Endothelial cell of umbilical vein (primary cell): ENCODE results near the gene HK1. TPM values are rescaled to one million over a fixed set of nuclear protein-coding genes. Genes with fewer than 3 reads are reported as not detected.
A peak's percentile ranks its signal among the peaks of the same experiment; 100 is the strongest.
"Not testable (repeated sequence)": the region's sequence is repeated elsewhere in the genome, so short reads cannot be mapped to it uniquely, and the experiment has no call there.

Source experiments
- BruUV-seq: library from RNA; stranded (reverse); fragments of 400-500 nt; replicated peaks from 2 replicates; lab custom pipeline; 2021; lab: Mats Ljungman, UMichigan
- CTCF ChIA-PET: fragments of 300-600, 350-600 bp; sonication (Branson Sonifier 250); formaldehyde crosslinking; loops from one replicate; lab custom pipeline; 2021; ENCODE audit warnings: antibody characterized with exemption, inconsistent platforms; lab: Charles Lee
- POLR2A ChIA-PET: fragments of 300-600, 350-600 bp; sonication (Branson Sonifier 250); formaldehyde crosslinking; loops from one replicate; lab custom pipeline; 2021; ENCODE audit warnings: antibody characterized with exemption, inconsistent platforms; lab: Charles Lee
- DNase-seq: peaks from one replicate; pipeline ENCODE4 v3.0.0-alpha.2; 2011; ENCODE audit warnings: low read depth, low spot score
- FAIRE-seq: peaks from 2 replicates; lab custom pipeline; 2011; peaks lifted over from hg19 to GRCh38; lab: Jason Lieb, UNC
- H2AFZ ChIP-seq: 2 replicates; pipeline ENCODE4 v1.6.0; 2012; ENCODE audit warnings: low read depth, low read length, control low read depth, inconsistent platforms
- H3K27ac ChIP-seq: 2 replicates; pipeline ENCODE4 v1.5.1; 2011; ENCODE audit warnings: low read depth, mild to moderate bottlenecking, control low read depth, low read length, moderate library complexity; ENCODE audit not compliant: insufficient read depth
- H3K27me3 ChIP-seq, 2 experiments: 2 replicates each; pipeline versions ENCODE4 v1.6.0 to v1.6.1; 2011; ENCODE audit warnings: low read length in 2 of 2, mixed read lengths in 1 of 2; ENCODE audit not compliant: control insufficient read depth in 2 of 2, insufficient read depth in 2 of 2
- H3K36me3 ChIP-seq, 2 experiments: 2 replicates in 1 of 2; 3 replicates in 1 of 2; pipeline ENCODE4 v1.5.1; 2011; ENCODE audit warnings: low read length in 2 of 2, mild to moderate bottlenecking in 1 of 2, moderate library complexity in 1 of 2; ENCODE audit not compliant: control insufficient read depth in 2 of 2, insufficient read depth in 2 of 2; ENCODE audit errors: extremely low read depth in 1 of 2
- H3K4me1 ChIP-seq: 3 replicates; pipeline ENCODE4 v1.5.1; 2011; ENCODE audit warnings: mild to moderate bottlenecking, low read length; ENCODE audit not compliant: control insufficient read depth, insufficient read depth; ENCODE audit errors: extremely low read depth
- H3K4me2 ChIP-seq: 2 replicates; pipeline ENCODE4 v1.6.1; 2011; ENCODE audit warnings: low read length, control low read depth, mixed read lengths; ENCODE audit not compliant: insufficient read depth
- H3K4me3 ChIP-seq, 3 experiments: fragments of 200-600 bp in 1 of 3; sonication (generic), shearing (Covaris generic) in 1 of 3; replicated peaks in 1 of 3; 2 replicates each; pipeline ENCODE4 v1.5.1; 2011 to 2016; ENCODE audit warnings: control low read depth in 3 of 3, low read length in 3 of 3, mild to moderate bottlenecking in 2 of 3, inconsistent platforms in 1 of 3, low read depth in 1 of 3, moderate library complexity in 1 of 3; ENCODE audit not compliant: insufficient read depth in 1 of 3
- H3K79me2 ChIP-seq: 2 replicates; pipeline ENCODE4 v1.6.0; 2012; ENCODE audit warnings: low read length, inconsistent platforms; ENCODE audit not compliant: control insufficient read depth, insufficient read depth
- H3K9ac ChIP-seq: replicated peaks from 2 replicates; pipeline ENCODE3; 2011; ENCODE audit warnings: low read length, control low read depth; ENCODE audit not compliant: insufficient read depth; ENCODE audit errors: extremely low read depth
- H3K9me1 ChIP-seq: replicated peaks from 3 replicates; pipeline ENCODE4 v1.6.0; 2011; ENCODE audit warnings: mild to moderate bottlenecking, low read length; ENCODE audit not compliant: control insufficient read depth, insufficient read depth; ENCODE audit errors: extremely low read depth
- H3K9me3 ChIP-seq: replicated peaks from 2 replicates; pipeline ENCODE4 v1.5.1; 2012; ENCODE audit warnings: low read length, inconsistent platforms; ENCODE audit not compliant: control insufficient read depth, insufficient read depth
- H4K20me1 ChIP-seq: replicated peaks from 2 replicates; pipeline ENCODE3; 2011; ENCODE audit warnings: mild to moderate bottlenecking, low read length; ENCODE audit not compliant: control insufficient read depth, insufficient read depth; ENCODE audit errors: extremely low read depth
- EZH2 ChIP-seq: IDR thresholded peaks from 2 replicates; pipeline ENCODE4 v1.6.1; 2012; ENCODE audit warnings: borderline replicate concordance, low read depth, mild to moderate bottlenecking, moderate library complexity, low read length, inconsistent platforms; ENCODE audit not compliant: severe bottlenecking
- FOS ChIP-seq: IDR thresholded peaks from 2 replicates; pipeline ENCODE4 v1.6.1; 2011; ENCODE audit warnings: mild to moderate bottlenecking, low read length, moderate library complexity, borderline replicate concordance; ENCODE audit not compliant: insufficient read depth
- GATA2 ChIP-seq: IDR thresholded peaks from 2 replicates; pipeline ENCODE4 v1.7.0; 2011; ENCODE audit warnings: low read depth, mild to moderate bottlenecking, moderate library complexity, mixed read lengths, low read length; ENCODE audit not compliant: insufficient read length, insufficient read depth
- JUN ChIP-seq: IDR thresholded peaks from 2 replicates; pipeline ENCODE4 v1.6.1; 2011; ENCODE audit warnings: borderline replicate concordance, low read depth; ENCODE audit not compliant: insufficient read length, insufficient read depth
- MYC ChIP-seq: IDR thresholded peaks from one replicate; pipeline ENCODE4 v1.6.1; 2011; ENCODE audit warnings: mild to moderate bottlenecking, low read depth, low read length
- POLR2A ChIP-seq: IDR thresholded peaks from 2 replicates; pipeline ENCODE4 v1.6.1; 2012; ENCODE audit warnings: low read depth, mild to moderate bottlenecking, control low read depth, low read length
- POLR2AphosphoS5 ChIP-seq: IDR thresholded peaks from 2 replicates; pipeline ENCODE4 v1.6.1; 2012; ENCODE audit warnings: low read depth, mild to moderate bottlenecking, control low read depth, low read length, moderate library complexity; ENCODE audit not compliant: insufficient read depth
- dilution Hi-C: fragments of 300-500 bp; cut with MboI; formaldehyde crosslinking; loops from one replicate; pipeline ENCODE4 v1.15.0; 2019; ENCODE audit warnings: low sequenced_read_pairs; ENCODE audit not compliant: extremely low pct_ligation_motif_present
- intact Hi-C: fragments of 100-400 bp; cut with micrococcal nuclease; formaldehyde crosslinking; loops from one replicate; pipeline ENCODE4 v1.10.0; 2022
- polyA plus RNA-seq, 4 experiments: library from polyadenylated mRNA; depleted of rRNA in 3 of 4; stranded (reverse) in 3 of 4; unstranded in 1 of 4; fragments of >200 nt; gene quantifications; 2 replicates each; pipeline versions ENCODE4 v1.2.1 to v1.2.3, GENCODE V29; 2011 to 2012; ENCODE audit warnings: missing spikeins in 1 of 4
- total RNA-seq: library from RNA; stranded (reverse); gene quantifications from 2 replicates; pipeline ENCODE4 v1.2.3, GENCODE V29; 2021
- TF ChIP-seq, protein P1 (sequence below): IDR thresholded peaks from 2 replicates; pipeline ENCODE4 v1.6.1; 2011; ENCODE audit not compliant: insufficient read depth, insufficient read length
- TF ChIP-seq, protein P2 (sequence below), 2 donors: IDR thresholded peaks; 1 replicate in 1 of 2; 2 replicates in 1 of 2; pipeline ENCODE4 v1.5.1; 2011; ENCODE audit warnings: low read length in 2 of 2, mild to moderate bottlenecking in 2 of 2, moderate library complexity in 2 of 2, control low read depth in 1 of 2, inconsistent platforms in 1 of 2, low read depth in 1 of 2; ENCODE audit not compliant: insufficient read depth in 1 of 2; ENCODE audit errors: extremely low read depth in 1 of 2

HK1 gene
- total and polyA plus RNA-seq, 2 donors (not counting 3 experiments of a cell fraction or from before 2014, with no cell fraction given): 50.8 to 121 TPM

DNA sequence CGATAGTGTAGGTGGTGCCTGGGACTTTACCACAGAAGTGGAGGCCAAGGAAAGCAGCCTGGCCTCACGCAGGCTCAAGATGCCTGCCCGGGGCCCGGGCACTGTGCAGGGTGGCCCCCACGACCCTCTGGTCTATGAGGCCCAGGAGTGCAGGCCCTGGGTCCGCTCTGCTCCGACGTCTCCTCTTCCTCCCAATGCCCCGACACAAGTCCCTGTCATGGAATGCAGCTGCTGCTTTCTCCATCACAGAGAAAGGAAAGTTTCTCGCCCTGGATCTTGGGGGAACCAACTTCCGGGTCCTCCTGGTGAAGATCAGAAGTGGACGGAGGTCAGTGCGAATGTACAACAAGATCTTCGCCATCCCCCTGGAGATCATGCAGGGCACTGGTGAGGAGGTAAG, 28.3 kb upstream of the HK1 start:
- Histone ChIP-seq H4K20me1 (no peaks in the 10 kb centered on the region), H3K9ac (no peak overlapping the region), H3K27me3 (no peaks in the 10 kb centered on the region), H3K9me1 (no peaks in the 10 kb centered on the region), H3K4me3 (no peak overlapping the region), H3K36me3 (no peaks in the 10 kb centered on the region), H3K4me2 (no peak overlapping the region), H2AFZ (no peak overlapping the region), H3K79me2 (no peaks in the 10 kb centered on the region), H3K27ac (no peak overlapping the region), H3K4me1 (no peaks in the 10 kb centered on the region), H3K9me3 (no peaks in the 10 kb centered on the region)
- TF ChIP-seq MYC (no peak), FOS (no peak), POLR2AphosphoS5 (no peak), JUN (no peak), EZH2 (no peak), POLR2A (no peak), GATA2 (no peak)
- TF ChIP-seq, protein P1, sequence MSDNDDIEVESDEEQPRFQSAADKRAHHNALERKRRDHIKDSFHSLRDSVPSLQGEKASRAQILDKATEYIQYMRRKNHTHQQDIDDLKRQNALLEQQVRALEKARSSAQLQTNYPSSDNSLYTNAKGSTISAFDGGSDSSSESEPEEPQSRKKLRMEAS: no peak
- TF ChIP-seq, protein P2, sequence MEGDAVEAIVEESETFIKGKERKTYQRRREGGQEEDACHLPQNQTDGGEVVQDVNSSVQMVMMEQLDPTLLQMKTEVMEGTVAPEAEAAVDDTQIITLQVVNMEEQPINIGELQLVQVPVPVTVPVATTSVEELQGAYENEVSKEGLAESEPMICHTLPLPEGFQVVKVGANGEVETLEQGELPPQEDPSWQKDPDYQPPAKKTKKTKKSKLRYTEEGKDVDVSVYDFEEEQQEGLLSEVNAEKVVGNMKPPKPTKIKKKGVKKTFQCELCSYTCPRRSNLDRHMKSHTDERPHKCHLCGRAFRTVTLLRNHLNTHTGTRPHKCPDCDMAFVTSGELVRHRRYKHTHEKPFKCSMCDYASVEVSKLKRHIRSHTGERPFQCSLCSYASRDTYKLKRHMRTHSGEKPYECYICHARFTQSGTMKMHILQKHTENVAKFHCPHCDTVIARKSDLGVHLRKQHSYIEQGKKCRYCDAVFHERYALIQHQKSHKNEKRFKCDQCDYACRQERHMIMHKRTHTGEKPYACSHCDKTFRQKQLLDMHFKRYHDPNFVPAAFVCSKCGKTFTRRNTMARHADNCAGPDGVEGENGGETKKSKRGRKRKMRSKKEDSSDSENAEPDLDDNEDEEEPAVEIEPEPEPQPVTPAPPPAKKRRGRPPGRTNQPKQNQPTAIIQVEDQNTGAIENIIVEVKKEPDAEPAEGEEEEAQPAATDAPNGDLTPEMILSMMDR (IDR thresholded peaks at IDR 0.05; ENCODE audit: extremely low read depth in 1 of 2, insufficient read depth in 1 of 2, low read depth in 1 of 2, low read length in 2 of 2): no peak
- CTCF ChIA-PET: no interaction called here
- DNase-seq (no peak), FAIRE-seq (no peak)
- POLR2A ChIA-PET: no interaction called here
- dilution Hi-C loops (no loop called here), intact Hi-C loops (no loop called here)
- BruUV-seq: no TSS peak

DNA sequence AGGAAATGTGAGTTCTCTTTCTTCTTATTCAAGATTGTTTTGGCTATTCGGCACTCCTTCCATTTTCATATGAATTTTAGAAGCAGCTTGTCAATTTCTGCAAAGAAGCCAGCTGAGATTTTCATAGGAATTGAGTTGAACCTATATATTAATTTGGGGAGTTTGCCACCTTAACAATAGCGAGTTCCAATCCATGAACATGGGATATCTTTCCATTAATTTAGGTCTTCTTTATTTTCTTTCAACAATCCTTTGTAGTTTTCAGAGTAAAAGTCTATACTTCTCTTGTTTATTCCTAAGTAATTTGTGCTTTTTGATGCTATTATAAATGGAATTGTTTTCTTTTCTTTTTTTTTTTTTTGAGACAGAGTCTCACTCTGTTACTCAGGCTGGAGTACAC, 26.9 kb upstream of the HK1 start:
- H3K4me3 ChIP-seq, H2AFZ ChIP-seq, BruUV-seq, H3K36me3 ChIP-seq, DNase-seq, CTCF ChIA-PET, H3K27ac ChIP-seq, dilution Hi-C loops, H3K79me2 ChIP-seq, H3K9me3 ChIP-seq, H3K9me1 ChIP-seq, H3K4me1 ChIP-seq, H3K9ac ChIP-seq, H3K4me2 ChIP-seq, H4K20me1 ChIP-seq, H3K27me3 ChIP-seq, intact Hi-C loops: not testable (repeated sequence)
- peak; percentile 44 for FAIRE-seq
- POLR2A ChIA-PET: interaction anchor here (0.7 kb wide), 1 partner anchor 140 kb away, joined by 11 read pairs; no protein-coding TSS in a partner anchor
